IMR-90 (cell line): ENCODE results near the gene TBC1D30. TPM values are rescaled to one million over a fixed set of nuclear protein-coding genes. Genes with fewer than 3 reads are reported as not detected.

Source experiments
- ATAC-seq: fragments of 200-7000 bp; cut with Tn5 transposase; 2 replicates; pipeline ENCODE4 v1.9.1; 2020; ENCODE audit warnings: low read depth, mild to moderate bottlenecking, moderate library complexity
- BruUV-seq: library from RNA; stranded (reverse); fragments of 400-500 nt; replicated peaks from 2 replicates; lab custom pipeline; 2021; lab: Mats Ljungman, UMichigan
- CTCF ChIA-PET: fragments of 300-600 bp; formaldehyde crosslinking; extraction: SDS; loops from one replicate; lab custom pipeline; 2021; ENCODE audit warnings: antibody characterized with exemption; lab: Yijun Ruan, JAX
- POLR2A ChIA-PET: fragments of 300-600 bp; sonication (Branson Sonifier 250); formaldehyde crosslinking; loops from one replicate; lab custom pipeline; 2022; ENCODE audit warnings: antibody characterized with exemption; ENCODE audit not compliant: unreplicated experiment; lab: Charles Lee
- DNase-seq: peaks from one replicate; pipeline ENCODE4 v3.0.0; 2013
- H2AFZ ChIP-seq: replicated peaks from 2 replicates; pipeline ENCODE3; 2013; ENCODE audit warnings: low read length, mild to moderate bottlenecking; ENCODE audit not compliant: poor library complexity
- H2AK5ac ChIP-seq: 2 replicates; pipeline ENCODE4 v1.6.1; 2013; ENCODE audit warnings: low read depth, low read length, inconsistent platforms
- H2AK9ac ChIP-seq: replicated peaks from 2 replicates; pipeline ENCODE3; 2013; ENCODE audit warnings: mild to moderate bottlenecking, low read depth, low read length, moderate library complexity; ENCODE audit not compliant: poor library complexity
- H2BK120ac ChIP-seq: 2 replicates; pipeline ENCODE4 v1.6.1; 2013; ENCODE audit warnings: low read depth, low read length, inconsistent platforms
- H2BK15ac ChIP-seq: 3 replicates; pipeline ENCODE4 v1.6.1; 2013; ENCODE audit warnings: low read depth, low read length, inconsistent platforms
- H2BK20ac ChIP-seq: 2 replicates; pipeline ENCODE4 v1.6.1; 2013; ENCODE audit warnings: low read depth, mild to moderate bottlenecking, inconsistent platforms, low read length, moderate library complexity
- H2BK5ac ChIP-seq: 2 replicates; pipeline ENCODE4 v1.6.1; 2013; ENCODE audit warnings: mild to moderate bottlenecking, low read depth, low read length, inconsistent platforms; ENCODE audit not compliant: poor library complexity, severe bottlenecking
- H3K14ac ChIP-seq: replicated peaks from 2 replicates; pipeline ENCODE4 v1.6.1; 2013; ENCODE audit warnings: low read depth, low read length, inconsistent platforms
- H3K18ac ChIP-seq: 2 replicates; pipeline ENCODE4 v1.6.1; 2013; ENCODE audit warnings: low read depth, low read length, control low read depth
- H3K23ac ChIP-seq: 2 replicates; pipeline ENCODE4 v1.6.1; 2013; ENCODE audit warnings: low read depth, low read length, inconsistent platforms
- H3K27ac ChIP-seq: 2 replicates; pipeline ENCODE4 v1.5.1; 2013; ENCODE audit warnings: mild to moderate bottlenecking, control low read depth, low read length; ENCODE audit not compliant: insufficient read depth
- H3K27me3 ChIP-seq: 2 replicates; pipeline ENCODE4 v1.6.1; 2013; ENCODE audit warnings: low read length; ENCODE audit not compliant: control insufficient read depth, insufficient read depth
- H3K36me3 ChIP-seq: 2 replicates; pipeline ENCODE4 v1.6.1; 2013; ENCODE audit warnings: low read length, mixed read lengths; ENCODE audit not compliant: control insufficient read depth, insufficient read depth
- H3K4ac ChIP-seq: 2 replicates; pipeline ENCODE4 v1.6.1; 2013; ENCODE audit warnings: low read depth, low read length, inconsistent platforms
- H3K4me1 ChIP-seq: 2 replicates; pipeline ENCODE4 v1.6.1; 2013; ENCODE audit warnings: low read length, mixed read lengths; ENCODE audit not compliant: control insufficient read depth, insufficient read depth
- H3K4me2 ChIP-seq: 2 replicates; pipeline ENCODE4 v1.6.1; 2013; ENCODE audit warnings: low read depth, mild to moderate bottlenecking, control low read depth, low read length, moderate library complexity
- H3K4me3 ChIP-seq: 2 replicates; pipeline ENCODE4 v1.5.1; 2013; ENCODE audit warnings: low read depth, mild to moderate bottlenecking, control low read depth, low read length, moderate library complexity; ENCODE audit not compliant: insufficient read depth
- H3K56ac ChIP-seq: 2 replicates; pipeline ENCODE4 v1.6.1; 2013; ENCODE audit warnings: low read length, inconsistent platforms; ENCODE audit not compliant: insufficient read depth; ENCODE audit errors: extremely low read depth
- H3K79me1 ChIP-seq, 2 experiments: 2 replicates each; pipeline ENCODE4 v1.6.1; 2013; ENCODE audit warnings: low read length in 2 of 2, inconsistent platforms in 1 of 2, low read depth in 1 of 2
- H3K9ac ChIP-seq: 2 replicates; pipeline ENCODE4 v1.6.1; 2013; ENCODE audit warnings: low read depth, low read length, control low read depth
- H3K9me1 ChIP-seq: 2 replicates; pipeline ENCODE4 v1.6.1; 2013; ENCODE audit warnings: low read length, inconsistent platforms; ENCODE audit not compliant: insufficient read depth
- H3K9me3 ChIP-seq: 2 replicates; pipeline ENCODE4 v1.6.1; 2013; ENCODE audit warnings: low read length; ENCODE audit not compliant: control insufficient read depth, insufficient read depth
- H4K20me1 ChIP-seq: 2 replicates; pipeline ENCODE4 v1.6.1; 2013; ENCODE audit warnings: low read length, inconsistent platforms; ENCODE audit not compliant: insufficient read depth
- H4K5ac ChIP-seq: 2 replicates; pipeline ENCODE4 v1.6.1; 2013; ENCODE audit warnings: mild to moderate bottlenecking, low read depth, low read length, control low read depth
- H4K8ac ChIP-seq, 2 experiments: 2 replicates each; pipeline ENCODE4 v1.6.1; 2013; ENCODE audit warnings: low read depth in 2 of 2, low read length in 2 of 2, control low read depth in 1 of 2, inconsistent platforms in 1 of 2
- H4K91ac ChIP-seq: 2 replicates; pipeline ENCODE4 v1.6.1; 2013; ENCODE audit warnings: low read depth, low read length, inconsistent platforms; ENCODE audit not compliant: insufficient read depth
- FOS ChIP-seq: fragments of 150-350 bp; IDR thresholded peaks from 2 replicates; pipeline ENCODE4 v1.6.1; 2016; ENCODE audit warnings: low read depth, low read length
- RFX5 ChIP-seq: IDR thresholded peaks from 2 replicates; pipeline ENCODE4 v1.8.0; 2012; ENCODE audit warnings: low read depth, mild to moderate bottlenecking, low read length, moderate library complexity
- WGBS, 2 experiments: methylation state at CpG; one replicate each; pipeline versions ENCODE4 v1.1.5 to v1.1.7; 2013; ENCODE audit warnings: missing lambda C conversion rate in 2 of 2; ENCODE audit not compliant: insufficient read length in 1 of 2; ENCODE audit errors: extremely low coverage in 2 of 2; 5-methylcytosine and 5-hydroxymethylcytosine counted together
- dilution Hi-C: fragments of 300-500 bp; cut with HindIII; formaldehyde crosslinking; loops from one replicate; pipeline ENCODE4 v1.14.3; 2018; ENCODE audit warnings: low sequenced_read_pairs; ENCODE audit not compliant: unreplicated experiment
- in situ Hi-C: fragments of 300-500 bp; cut with MboI; formaldehyde crosslinking; loops from 3 replicates; pipeline ENCODE4 v1.14.3; 2019; ENCODE audit warnings: low sequenced_read_pairs, inconsistent platforms, mixed read lengths
- intact Hi-C: fragments of 100-400 bp; cut with micrococcal nuclease; formaldehyde crosslinking; loops from 2 replicates; pipeline ENCODE4 v1.10.0; 2022
- polyA plus RNA-seq, 3 experiments: library from polyadenylated mRNA; depleted of rRNA; stranded (reverse); fragments of >200 nt; gene quantifications; 2 replicates each; pipeline ENCODE4 v1.2.3, GENCODE V29; 2012; ENCODE audit warnings: low replicate concordance in 1 of 3
- total RNA-seq: library from RNA; depleted of rRNA; stranded (reverse); fragments of >200 nt; gene quantifications from 2 replicates; pipeline ENCODE4 v1.2.3, GENCODE V29; 2012
- TF ChIP-seq, protein P1 (sequence below): fragments of 150-350 bp; IDR thresholded peaks from 2 replicates; pipeline ENCODE4 v1.6.1; 2017; ENCODE audit warnings: mild to moderate bottlenecking, antibody characterized with exemption, low read length, low read depth

TBC1D30 gene
- total and polyA plus RNA-seq, 2 of the 4 experiments (the other 2 are of a cell fraction): 0.18 to 0.24 TPM

DNA sequence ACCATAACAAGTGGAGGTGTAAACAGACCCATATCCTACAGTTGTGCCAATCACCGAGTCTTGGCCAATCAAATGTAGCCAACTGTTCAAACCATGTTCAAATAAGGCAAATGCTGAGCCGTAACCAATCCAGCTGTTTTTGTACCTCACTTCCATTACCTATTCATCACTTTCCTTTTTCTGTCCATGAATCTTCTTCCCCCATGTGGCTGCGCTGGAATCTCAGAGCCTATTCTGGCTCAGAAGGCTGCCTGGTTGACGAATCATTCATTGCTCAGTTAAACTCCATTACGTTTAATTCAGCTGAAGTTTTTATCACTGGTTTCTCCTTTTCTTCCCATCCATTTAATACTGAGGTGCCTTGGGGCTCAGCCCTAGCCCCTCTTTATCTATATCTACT lies 71.1 kb downstream of the TBC1D30 start:
- Histone ChIP-seq H3K56ac (no peak overlapping the region; the same call in 1 of the 2 replicates), H2BK20ac (peak overlapping the region; percentile 57), H3K9me3 (no peaks in the 10 kb centered on the region), H3K79me1 (no peaks in the 10 kb centered on the region), H4K8ac (peak overlapping the region; percentile 51 to 62; a peak in 2 of 4 replicates), H3K18ac (peak overlapping the region; percentile 50; the same call in 1 of the 2 replicates), H2BK15ac (peak overlapping the region; percentile 64; the same call in 1 of the 3 replicates), H3K4ac (peak overlapping the region; percentile 35; the same call in 1 of the 2 replicates), H3K23ac (no peak overlapping the region), H3K4me2 (no peak overlapping the region; the same call in 1 of the 2 replicates), H3K4me1 (peaks cover 5% of the 10 kb centered on the region; the same call in 1 of the 2 replicates), H3K14ac (peak overlapping the region; percentile 71; the same call in 1 of the 2 replicates), H3K36me3 (no peaks in the 10 kb centered on the region), H3K9me1 (peaks cover 2% of the 10 kb centered on the region; the same call in 1 of the 2 replicates), H4K5ac (no peak overlapping the region), H4K91ac (no peak overlapping the region; the same call in 1 of the 2 replicates), H2AK5ac (peak overlapping the region; percentile 33; the same call in 1 of the 2 replicates), H3K9ac (no peak overlapping the region), H2BK5ac (peak overlapping the region; percentile 63), H2BK120ac (peak overlapping the region; percentile 55), H3K27ac (no peak overlapping the region), H2AFZ (no peak overlapping the region), H4K20me1 (no peaks in the 10 kb centered on the region), H3K27me3 (peaks cover 2% of the 10 kb centered on the region; the same call in 1 of the 2 replicates), H3K4me3 (no peak overlapping the region), H2AK9ac (no peak overlapping the region)
- BruUV-seq: no TSS peak
- dilution Hi-C loops: no loop called here
- DNase-seq (peak; percentile 72), ATAC-seq (peak; percentile 53)
- TF ChIP-seq FOS (0 out of 2 replicates have a peak, but pooled peaks have one; percentile 5), RFX5 (no peak)
- TF ChIP-seq, protein P1, sequence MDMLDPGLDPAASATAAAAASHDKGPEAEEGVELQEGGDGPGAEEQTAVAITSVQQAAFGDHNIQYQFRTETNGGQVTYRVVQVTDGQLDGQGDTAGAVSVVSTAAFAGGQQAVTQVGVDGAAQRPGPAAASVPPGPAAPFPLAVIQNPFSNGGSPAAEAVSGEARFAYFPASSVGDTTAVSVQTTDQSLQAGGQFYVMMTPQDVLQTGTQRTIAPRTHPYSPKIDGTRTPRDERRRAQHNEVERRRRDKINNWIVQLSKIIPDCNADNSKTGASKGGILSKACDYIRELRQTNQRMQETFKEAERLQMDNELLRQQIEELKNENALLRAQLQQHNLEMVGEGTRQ: peak; percentile 27; the same call in 1 of the 2 replicates
- in situ Hi-C loops: loop anchor here (10.0 to 25.0 kb wide), 5 partner anchors 209 to 1209 kb away; no protein-coding TSS in a partner anchor
- intact Hi-C loops: loop anchor here (10.0 kb wide), 1 partner anchor 829 kb away; no protein-coding TSS in a partner anchor
- ChIA-PET CTCF (no interaction called here), POLR2A (no interaction called here)
- WGBS, 2 experiments: 52% methylated on average over 5 of the region's 5 CpGs; no CpG with 5 or more reads in 1 of the 2 experiments
